ENCODE data around the gene SLC7A5.
"Not testable (repeated sequence)": the region's sequence is repeated elsewhere in the genome, so short reads cannot be mapped to it uniquely, and the experiment has no call there.

SLC7A5 gene

GRCh38 chr16:87881324-87882200 lies 12.3 kb upstream of the SLC7A5 start:
- TF ChIP-seq ZFX (IDR thresholded peaks at IDR 0.05), result no peak
- TF ChIP-seq, protein P1, sequence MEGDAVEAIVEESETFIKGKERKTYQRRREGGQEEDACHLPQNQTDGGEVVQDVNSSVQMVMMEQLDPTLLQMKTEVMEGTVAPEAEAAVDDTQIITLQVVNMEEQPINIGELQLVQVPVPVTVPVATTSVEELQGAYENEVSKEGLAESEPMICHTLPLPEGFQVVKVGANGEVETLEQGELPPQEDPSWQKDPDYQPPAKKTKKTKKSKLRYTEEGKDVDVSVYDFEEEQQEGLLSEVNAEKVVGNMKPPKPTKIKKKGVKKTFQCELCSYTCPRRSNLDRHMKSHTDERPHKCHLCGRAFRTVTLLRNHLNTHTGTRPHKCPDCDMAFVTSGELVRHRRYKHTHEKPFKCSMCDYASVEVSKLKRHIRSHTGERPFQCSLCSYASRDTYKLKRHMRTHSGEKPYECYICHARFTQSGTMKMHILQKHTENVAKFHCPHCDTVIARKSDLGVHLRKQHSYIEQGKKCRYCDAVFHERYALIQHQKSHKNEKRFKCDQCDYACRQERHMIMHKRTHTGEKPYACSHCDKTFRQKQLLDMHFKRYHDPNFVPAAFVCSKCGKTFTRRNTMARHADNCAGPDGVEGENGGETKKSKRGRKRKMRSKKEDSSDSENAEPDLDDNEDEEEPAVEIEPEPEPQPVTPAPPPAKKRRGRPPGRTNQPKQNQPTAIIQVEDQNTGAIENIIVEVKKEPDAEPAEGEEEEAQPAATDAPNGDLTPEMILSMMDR (conservative IDR thresholded peaks at IDR 0.05), result no peak
- no peak overlapping the region for H3K27ac ChIP-seq

DNA sequence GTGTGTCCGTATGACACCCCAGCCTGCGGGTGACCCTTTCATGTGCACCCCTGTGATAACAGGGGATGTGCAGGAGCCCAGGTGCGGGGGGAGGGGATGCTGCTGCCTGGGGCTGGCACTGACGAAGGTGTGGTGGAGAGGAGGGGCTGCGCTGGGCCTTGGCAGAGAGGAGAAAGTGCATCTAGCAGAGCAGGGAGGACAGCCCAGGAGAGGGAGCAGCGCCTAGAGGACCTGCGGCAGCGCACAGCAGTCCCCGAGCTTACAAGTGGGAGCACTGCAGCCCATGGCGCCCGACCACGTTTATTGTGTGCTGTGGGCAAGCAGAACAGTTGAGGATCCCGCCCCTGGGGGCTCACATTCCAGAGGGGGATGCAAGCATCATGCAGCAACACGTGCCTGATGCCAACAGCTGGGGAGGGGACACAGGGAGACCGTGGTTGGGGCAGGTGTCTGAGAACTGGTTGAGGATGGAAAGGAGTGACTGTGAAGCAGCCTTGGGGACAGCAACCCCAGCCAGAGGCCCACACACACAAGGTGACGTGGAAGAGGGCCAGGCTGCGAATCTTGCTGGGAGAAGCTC lies 10.9 kb upstream of the SLC7A5 start:
- no peak for TF ChIP-seq ZFX (IDR thresholded peaks at IDR 0.05)
- TF ChIP-seq, protein P1 (conservative IDR thresholded peaks at IDR 0.05), result no peak
- no peak overlapping the region for H3K27ac ChIP-seq

DNA sequence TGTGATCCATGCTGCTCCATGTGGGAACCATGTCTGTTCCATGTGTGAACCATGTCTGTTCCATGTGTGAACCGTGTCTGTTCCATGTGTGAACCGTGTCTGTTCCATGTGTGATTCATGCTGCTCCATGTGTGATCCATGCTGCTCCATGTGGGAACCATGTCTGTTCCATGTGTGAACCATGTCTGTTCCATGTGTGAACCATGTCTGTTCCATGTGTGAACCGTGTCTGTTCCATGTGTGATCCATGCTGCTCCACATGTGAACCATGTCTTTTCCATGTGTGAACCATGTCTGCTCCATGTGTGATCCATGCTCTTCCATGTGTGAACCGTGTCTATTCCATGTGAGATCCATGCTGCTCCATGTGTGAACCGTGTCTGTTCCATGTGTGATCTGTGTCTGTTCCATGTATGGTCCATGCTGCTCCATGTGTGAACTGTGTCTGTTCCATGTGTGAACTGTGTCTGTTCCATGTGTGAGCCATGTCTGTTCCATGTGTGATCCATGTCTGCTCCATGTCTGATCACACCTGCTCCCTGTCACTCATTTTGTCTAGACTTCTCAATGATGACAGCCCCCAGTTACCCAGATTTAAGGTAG lies 10.2 kb upstream of the SLC7A5 start:
- not testable (repeated sequence) for H3K27ac ChIP-seq

DNA sequence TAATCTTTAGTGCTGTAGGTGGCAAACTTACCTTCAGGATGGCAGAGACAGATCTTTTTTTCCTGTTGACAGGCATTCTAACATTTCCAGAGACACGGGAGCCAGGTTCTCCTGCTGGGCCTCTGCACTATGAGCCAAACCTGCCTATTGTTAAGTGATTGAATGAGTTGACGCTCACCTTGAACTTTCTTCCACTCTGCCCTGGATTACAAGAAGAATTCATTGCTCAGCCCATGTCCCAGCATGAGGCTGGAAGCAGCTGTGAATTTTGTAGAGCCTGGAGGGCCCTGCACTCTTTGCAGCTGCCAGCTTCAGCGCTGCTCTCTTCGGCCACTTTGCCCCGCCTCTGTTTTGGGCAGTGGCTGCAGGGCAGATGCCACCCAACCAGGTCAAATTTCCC lies 9.4 kb upstream of the SLC7A5 start:
- H3K27ac ChIP-seq, result no peak overlapping the region
- TF ChIP-seq ZFX (IDR thresholded peaks at IDR 0.05), result no peak
- TF ChIP-seq, protein P1 (conservative IDR thresholded peaks at IDR 0.05), result no peak

GRCh38 chr16:87877942-87878507 lies 8.7 kb upstream of the SLC7A5 start:
- TF ChIP-seq ZFX (IDR thresholded peaks at IDR 0.05), result no peak
- TF ChIP-seq, protein P1 (conservative IDR thresholded peaks at IDR 0.05), result no peak; the same call in 1 of the 2 replicates
- no peak overlapping the region for H3K27ac ChIP-seq

DNA sequence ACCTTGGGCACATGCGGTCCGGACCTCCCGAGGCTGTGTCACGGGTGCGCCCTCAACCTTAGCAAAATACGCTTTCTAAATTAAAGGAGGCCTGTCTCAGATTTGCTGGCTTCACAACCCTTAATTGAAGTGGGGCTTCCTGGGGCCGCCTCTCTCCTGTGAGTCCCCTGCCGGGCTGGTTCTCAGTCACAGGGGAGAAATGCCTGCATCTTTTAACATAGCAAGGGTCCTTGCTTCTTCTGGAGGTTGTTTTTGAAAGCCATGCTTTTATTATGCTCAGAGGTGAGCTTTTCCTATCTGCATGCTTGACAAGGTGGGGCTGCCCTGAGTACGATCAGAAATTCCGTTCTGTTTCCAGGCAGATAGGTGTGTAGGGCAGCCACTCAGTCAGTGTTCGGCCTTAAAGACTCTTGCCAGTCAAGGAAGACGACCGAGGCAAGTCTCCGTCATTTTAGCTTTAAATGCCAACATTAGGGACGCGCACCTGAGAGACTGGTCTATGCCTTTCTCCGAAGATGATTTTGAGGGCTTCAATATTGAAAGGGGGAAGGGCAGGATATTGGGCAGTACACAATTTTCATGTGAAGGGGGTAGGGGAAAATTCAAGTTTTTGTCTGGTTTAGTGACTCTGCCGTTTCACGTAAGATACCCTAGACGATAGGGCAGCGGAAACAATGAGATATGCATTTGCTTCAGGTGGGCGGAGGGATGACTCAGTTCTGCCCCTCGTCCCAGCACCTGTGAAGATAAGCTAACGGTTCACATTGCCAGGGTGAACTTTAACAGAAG lies 5.5 kb upstream of the SLC7A5 start:
- no peak overlapping the region for H3K27ac ChIP-seq

GRCh38 chr16:87870418-87871291 lies 1.3 kb upstream of the SLC7A5 start:
- H3K27ac ChIP-seq, result peak overlapping the region; percentile 65

More for the DNA sequence above, 5.5 kb upstream of the SLC7A5 start:
- TF ChIP-seq, protein P1 (conservative IDR thresholded peaks at IDR 0.05), result no peak
- no peak for TF ChIP-seq ZFX (IDR thresholded peaks at IDR 0.05)

GRCh38 chr16:87869879-87870417 lies 641 bp upstream of the SLC7A5 start:
- H3K27ac ChIP-seq, result not testable (repeated sequence)

- H3K27ac ChIP-seq, result peak overlapping the region; percentile 62
These were observed 865 bp downstream of the SLC7A5 start for GRCh38 chr16:87868254-87869029.

GRCh38 chr16:87865902-87866555 lies 3.3 kb downstream of the SLC7A5 start:
- H3K27ac ChIP-seq, result 0 out of 2 replicates have a peak overlapping the region, but pooled peaks have one; percentile 9

Data from C4-2B (cell line).